Endodermal cell (in vitro differentiated cells): ENCODE data around the gene REN. TPM values are rescaled to one million over a fixed set of nuclear protein-coding genes. Genes with fewer than 3 reads are reported as not detected.

Source experiments
- DNase-seq: peaks from one replicate; pipeline ENCODE4 v3.0.0-alpha.2; 2017
- H3K27ac ChIP-seq: 2 replicates; pipeline ENCODE4 v1.5.1; 2013; ENCODE audit warnings: mild to moderate bottlenecking, low read depth, low read length, moderate library complexity
- H3K27me3 ChIP-seq: 2 replicates; pipeline ENCODE4 v1.6.1; 2013; ENCODE audit warnings: mild to moderate bottlenecking, low read length, moderate library complexity; ENCODE audit not compliant: insufficient read depth, control insufficient read depth, poor library complexity, severe bottlenecking
- H3K36me3 ChIP-seq: 2 replicates; pipeline ENCODE4 v1.7.0; 2013; ENCODE audit warnings: mild to moderate bottlenecking, low read length, moderate library complexity; ENCODE audit not compliant: control insufficient read depth, insufficient read depth
- H3K4me1 ChIP-seq: one replicate; pipeline ENCODE4 v1.7.0; 2013; ENCODE audit warnings: low read length; ENCODE audit not compliant: control insufficient read depth, insufficient read depth
- H3K4me3 ChIP-seq: 2 replicates; pipeline ENCODE4 v1.5.1; 2013; ENCODE audit warnings: mild to moderate bottlenecking, low read length, moderate library complexity
- H3K9ac ChIP-seq: 2 replicates; pipeline ENCODE4 v1.6.1; 2013; ENCODE audit warnings: mild to moderate bottlenecking, low read length, moderate library complexity; ENCODE audit not compliant: poor library complexity, severe bottlenecking; ENCODE audit errors: extremely low read depth
- H3K9me3 ChIP-seq: 2 replicates; pipeline ENCODE4 v1.6.1; 2013; ENCODE audit warnings: mild to moderate bottlenecking, low read length, moderate library complexity; ENCODE audit not compliant: control insufficient read depth
- H3K27ac Mint-ChIP-seq: 2 replicates; pipeline ENCODE4 v1.8.0; 2020; ENCODE audit warnings: mixed read lengths
- H3K27me3 Mint-ChIP-seq: 2 replicates; pipeline ENCODE4 v1.8.0; 2021; ENCODE audit warnings: mild to moderate bottlenecking, mixed read lengths; ENCODE audit not compliant: insufficient read depth
- H3K36me3 Mint-ChIP-seq: 2 replicates; pipeline ENCODE4 v1.8.0; 2020; ENCODE audit warnings: low read depth, mixed read lengths
- H3K4me1 Mint-ChIP-seq: 2 replicates; pipeline ENCODE4 v1.8.0; 2020; ENCODE audit warnings: mixed read lengths
- H3K4me3 Mint-ChIP-seq: 2 replicates; pipeline ENCODE4 v1.8.0; 2020; ENCODE audit warnings: mild to moderate bottlenecking, moderate library complexity, mixed read lengths
- H3K9me3 Mint-ChIP-seq: 2 replicates; pipeline ENCODE4 v1.8.0; 2020; ENCODE audit warnings: mild to moderate bottlenecking, mixed read lengths
- CTCF ChIP-seq: fragments of 200-600 bp; sonication (generic); conservative IDR thresholded peaks from 2 replicates; pipeline ENCODE4 v1.5.0; 2021; ENCODE audit warnings: antibody characterized with exemption, mild to moderate bottlenecking
- WGBS, 2 experiments: methylation state at CpG; one replicate each; pipeline versions ENCODE4 v1.1.5 to v1.1.7; 2013; ENCODE audit warnings: missing lambda C conversion rate in 2 of 2, mixed read lengths in 1 of 2; ENCODE audit not compliant: insufficient coverage in 1 of 2, insufficient read length in 1 of 2; 5-methylcytosine and 5-hydroxymethylcytosine counted together
- total RNA-seq, 2 donors: library from RNA; stranded (reverse); fragmentation: NEBNext Ultra II Directional in 1 of 2; extraction: Animal tissue kit (Norgen Biotek cat#: 25700) in 1 of 2; gene quantifications; 2 replicates in 1 of 2; 3 replicates in 1 of 2; pipeline ENCODE4 v1.2.1, GENCODE V29; 2021

REN gene
- total RNA-seq, 2 donors from 2014 or later: not detected

- Mint-ChIP-seq H3K9me3 (no peaks in the 10 kb centered on the region), H3K27ac (no peak overlapping the region), H3K27me3 (peaks cover 54% of the 10 kb centered on the region), H3K4me1 (peaks cover 15% of the 10 kb centered on the region), H3K4me3 (peak overlapping the region; percentile 60), H3K36me3 (no peaks in the 10 kb centered on the region)
- Histone ChIP-seq H3K9ac (peak overlapping the region; percentile 15), H3K36me3 (no peaks in the 10 kb centered on the region), H3K9me3 (no peaks in the 10 kb centered on the region), H3K4me3 (peak overlapping the region; percentile 80), H3K27ac (no peak overlapping the region), H3K27me3 (peaks cover 51% of the 10 kb centered on the region), H3K4me1 (no peaks in the 10 kb centered on the region)
- 22% methylated on average over 12 to 33 of the region's 33 CpGs for WGBS, 2 experiments
- peak; percentile 76 for DNase-seq
- TF ChIP-seq CTCF: peak; percentile 13
These were observed 15.2 kb downstream of the REN start for GRCh38 chr1:204150702-204151551.

GRCh38 chr1:204149635-204150565, 16.2 kb downstream of the REN start:
- no peaks in the 10 kb centered on the region for H3K4me1 ChIP-seq
- peaks cover 44% of the 10 kb centered on the region for H3K27me3 Mint-ChIP-seq
- no peak overlapping the region for H3K4me3 ChIP-seq
- no peak for DNase-seq
- peaks cover 44% of the 10 kb centered on the region for H3K27me3 ChIP-seq
- H3K4me1 Mint-ChIP-seq: peaks cover 18% of the 10 kb centered on the region
- H3K9ac ChIP-seq: no peak overlapping the region
- peak overlapping the region; percentile 60 for H3K4me3 Mint-ChIP-seq
- 90 to 95% methylated on average over 4 to 16 of the region's 16 CpGs for WGBS, 2 experiments
- H3K9me3 ChIP-seq: no peaks in the 10 kb centered on the region
- no peaks in the 10 kb centered on the region for H3K36me3 Mint-ChIP-seq
- no peaks in the 10 kb centered on the region for H3K9me3 Mint-ChIP-seq
- no peaks in the 10 kb centered on the region for H3K36me3 ChIP-seq
- TF ChIP-seq CTCF: no peak
- no peak overlapping the region for H3K27ac ChIP-seq
- H3K27ac Mint-ChIP-seq: no peak overlapping the region

GRCh38 chr1:204149107-204149506, 17.0 kb downstream of the REN start:
- no peak overlapping the region for H3K4me3 Mint-ChIP-seq
- H3K36me3 ChIP-seq: no peaks in the 10 kb centered on the region
- no peaks in the 10 kb centered on the region for H3K4me1 ChIP-seq
- no peak overlapping the region for H3K27ac ChIP-seq
- WGBS, 2 experiments: 93 to 100% methylated on average over 1 to 2 of the region's 2 CpGs
- no peak for DNase-seq
- H3K36me3 Mint-ChIP-seq: no peaks in the 10 kb centered on the region
- H3K4me3 ChIP-seq: no peak overlapping the region
- no peaks in the 10 kb centered on the region for H3K9me3 Mint-ChIP-seq
- H3K27me3 Mint-ChIP-seq: peaks cover 36% of the 10 kb centered on the region
- no peak for TF ChIP-seq CTCF
- H3K27me3 ChIP-seq: peaks cover 36% of the 10 kb centered on the region
- H3K4me1 Mint-ChIP-seq: peaks cover 18% of the 10 kb centered on the region
- no peak overlapping the region for H3K27ac Mint-ChIP-seq
- H3K9ac ChIP-seq: no peak overlapping the region
- H3K9me3 ChIP-seq: no peaks in the 10 kb centered on the region
